ENCODE measurements around the gene THAP7. TPM values are rescaled to one million over a fixed set of nuclear protein-coding genes. Genes with fewer than 3 reads are reported as not detected.

THAP7 gene
- total and polyA plus RNA-seq, 2 of the 13 experiments (the other 11 are each of a cell fraction or from before 2014, with no cell fraction given), result 13.0 to 25.5 TPM

DNA sequence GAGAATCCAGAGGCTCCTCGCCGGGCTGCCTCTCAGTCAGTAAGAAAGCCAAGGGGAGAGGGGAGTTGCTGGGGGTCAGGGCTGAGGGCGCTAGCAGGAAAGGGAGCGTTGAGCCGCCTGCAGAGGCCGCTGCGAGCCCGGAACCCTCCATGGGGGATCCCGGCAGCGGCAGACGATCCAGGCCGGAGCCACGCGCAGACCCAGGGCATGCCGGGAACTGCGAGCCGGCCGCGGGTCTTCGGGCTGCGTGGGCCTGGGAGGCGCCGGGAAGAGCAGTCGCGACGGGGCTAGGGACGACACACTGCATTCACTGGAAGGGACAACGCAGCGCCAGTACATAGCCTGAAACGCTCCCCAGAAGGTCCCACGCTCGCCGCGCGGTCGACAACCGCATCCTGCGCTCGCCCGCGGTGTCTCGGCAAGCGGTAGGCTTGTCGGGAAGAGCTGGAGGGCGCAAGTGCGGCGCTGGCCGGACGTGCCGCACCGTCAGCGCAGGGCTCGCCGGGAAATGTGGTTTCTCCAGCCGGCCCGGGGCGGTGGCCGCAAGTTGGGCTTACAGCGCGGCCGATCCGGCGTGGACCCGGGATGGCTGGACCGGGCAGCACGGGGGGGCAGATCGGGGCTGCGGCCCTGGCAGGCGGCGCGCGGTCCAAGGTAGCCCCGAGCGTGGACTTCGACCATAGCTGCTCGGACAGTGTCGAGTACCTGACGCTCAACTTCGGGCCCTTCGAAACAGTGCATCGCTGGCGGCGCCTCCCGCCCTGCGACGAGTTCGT lies 19.9 kb downstream of the THAP7 start, which contains the start of gene LZTR1 (continued):
- TF ChIP-seq, protein P1, sequence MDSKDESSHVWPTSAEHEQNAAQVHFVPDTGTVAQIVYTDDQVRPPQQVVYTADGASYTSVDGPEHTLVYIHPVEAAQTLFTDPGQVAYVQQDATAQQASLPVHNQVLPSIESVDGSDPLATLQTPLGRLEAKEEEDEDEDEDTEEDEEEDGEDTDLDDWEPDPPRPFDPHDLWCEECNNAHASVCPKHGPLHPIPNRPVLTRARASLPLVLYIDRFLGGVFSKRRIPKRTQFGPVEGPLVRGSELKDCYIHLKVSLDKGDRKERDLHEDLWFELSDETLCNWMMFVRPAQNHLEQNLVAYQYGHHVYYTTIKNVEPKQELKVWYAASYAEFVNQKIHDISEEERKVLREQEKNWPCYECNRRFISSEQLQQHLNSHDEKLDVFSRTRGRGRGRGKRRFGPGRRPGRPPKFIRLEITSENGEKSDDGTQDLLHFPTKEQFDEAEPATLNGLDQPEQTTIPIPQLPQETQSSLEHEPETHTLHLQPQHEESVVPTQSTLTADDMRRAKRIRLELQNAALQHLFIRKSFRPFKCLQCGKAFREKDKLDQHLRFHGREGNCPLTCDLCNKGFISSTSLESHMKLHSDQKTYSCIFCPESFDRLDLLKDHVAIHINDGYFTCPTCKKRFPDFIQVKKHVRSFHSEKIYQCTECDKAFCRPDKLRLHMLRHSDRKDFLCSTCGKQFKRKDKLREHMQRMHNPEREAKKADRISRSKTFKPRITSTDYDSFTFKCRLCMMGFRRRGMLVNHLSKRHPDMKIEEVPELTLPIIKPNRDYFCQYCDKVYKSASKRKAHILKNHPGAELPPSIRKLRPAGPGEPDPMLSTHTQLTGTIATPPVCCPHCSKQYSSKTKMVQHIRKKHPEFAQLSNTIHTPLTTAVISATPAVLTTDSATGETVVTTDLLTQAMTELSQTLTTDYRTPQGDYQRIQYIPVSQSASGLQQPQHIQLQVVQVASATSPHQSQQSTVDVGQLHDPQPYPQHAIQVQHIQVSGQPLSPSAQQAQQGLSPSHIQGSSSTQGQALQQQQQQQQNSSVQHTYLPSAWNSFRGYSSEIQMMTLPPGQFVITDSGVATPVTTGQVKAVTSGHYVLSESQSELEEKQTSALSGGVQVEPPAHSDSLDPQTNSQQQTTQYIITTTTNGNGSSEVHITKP (CRISPR knock-in tag; IDR thresholded peaks at IDR 0.05; ENCODE audit: low read depth), result 0 out of 2 replicates have a peak, but pooled peaks have one; percentile 28
- TF ChIP-seq RFXANK (CRISPR knock-in tag; IDR thresholded peaks at IDR 0.05) (no peak), TOPORS (CRISPR knock-in tag; IDR thresholded peaks at IDR 0.05) (peak; percentile 94), EEA1 (CRISPR knock-in tag; IDR thresholded peaks at IDR 0.05; ENCODE audit: borderline replicate concordance) (peak; percentile 94; the same call in 1 of the 2 replicates), PRMT3 (CRISPR knock-in tag; IDR thresholded peaks at IDR 0.05; ENCODE audit: borderline replicate concordance, low read depth) (no peak; the same call in 1 of the 2 replicates), SMYD3 (CRISPR knock-in tag; IDR thresholded peaks at IDR 0.05) (peak; percentile 85; the same call in 1 of the 2 replicates), SP140L (CRISPR knock-in tag; IDR thresholded peaks at IDR 0.05; ENCODE audit: borderline replicate concordance) (0 out of 2 replicates have a peak, but pooled peaks have one; percentile 44), ZNF563 (CRISPR knock-in tag; IDR thresholded peaks at IDR 0.05) (peak; percentile 96), ZKSCAN8 (CRISPR knock-in tag; IDR thresholded peaks at IDR 0.05; ENCODE audit: borderline replicate concordance) (no peak; the same call in 1 of the 2 replicates), ZNF234 (CRISPR knock-in tag; conservative IDR thresholded peaks at IDR 0.05) (peak; percentile 92; the same call in 1 of the 2 replicates), ZNF615 (CRISPR knock-in tag; IDR thresholded peaks at IDR 0.05; ENCODE audit: borderline replicate concordance) (0 out of 2 replicates have a peak, but pooled peaks have one; percentile 81), PHF8 (CRISPR knock-in tag; IDR thresholded peaks at IDR 0.05) (peak; percentile 98), ZNF569 (CRISPR knock-in tag; IDR thresholded peaks at IDR 0.05; ENCODE audit: borderline replicate concordance) (no peak), ZBTB42 (CRISPR knock-in tag; IDR thresholded peaks at IDR 0.05) (no peak), ZNF451 (CRISPR knock-in tag; IDR thresholded peaks at IDR 0.05) (peak; percentile 89), ZKSCAN5 (CRISPR knock-in tag; IDR thresholded peaks at IDR 0.05) (no peak; the same call in 1 of the 2 replicates)
- TF ChIP-seq, protein P2, sequence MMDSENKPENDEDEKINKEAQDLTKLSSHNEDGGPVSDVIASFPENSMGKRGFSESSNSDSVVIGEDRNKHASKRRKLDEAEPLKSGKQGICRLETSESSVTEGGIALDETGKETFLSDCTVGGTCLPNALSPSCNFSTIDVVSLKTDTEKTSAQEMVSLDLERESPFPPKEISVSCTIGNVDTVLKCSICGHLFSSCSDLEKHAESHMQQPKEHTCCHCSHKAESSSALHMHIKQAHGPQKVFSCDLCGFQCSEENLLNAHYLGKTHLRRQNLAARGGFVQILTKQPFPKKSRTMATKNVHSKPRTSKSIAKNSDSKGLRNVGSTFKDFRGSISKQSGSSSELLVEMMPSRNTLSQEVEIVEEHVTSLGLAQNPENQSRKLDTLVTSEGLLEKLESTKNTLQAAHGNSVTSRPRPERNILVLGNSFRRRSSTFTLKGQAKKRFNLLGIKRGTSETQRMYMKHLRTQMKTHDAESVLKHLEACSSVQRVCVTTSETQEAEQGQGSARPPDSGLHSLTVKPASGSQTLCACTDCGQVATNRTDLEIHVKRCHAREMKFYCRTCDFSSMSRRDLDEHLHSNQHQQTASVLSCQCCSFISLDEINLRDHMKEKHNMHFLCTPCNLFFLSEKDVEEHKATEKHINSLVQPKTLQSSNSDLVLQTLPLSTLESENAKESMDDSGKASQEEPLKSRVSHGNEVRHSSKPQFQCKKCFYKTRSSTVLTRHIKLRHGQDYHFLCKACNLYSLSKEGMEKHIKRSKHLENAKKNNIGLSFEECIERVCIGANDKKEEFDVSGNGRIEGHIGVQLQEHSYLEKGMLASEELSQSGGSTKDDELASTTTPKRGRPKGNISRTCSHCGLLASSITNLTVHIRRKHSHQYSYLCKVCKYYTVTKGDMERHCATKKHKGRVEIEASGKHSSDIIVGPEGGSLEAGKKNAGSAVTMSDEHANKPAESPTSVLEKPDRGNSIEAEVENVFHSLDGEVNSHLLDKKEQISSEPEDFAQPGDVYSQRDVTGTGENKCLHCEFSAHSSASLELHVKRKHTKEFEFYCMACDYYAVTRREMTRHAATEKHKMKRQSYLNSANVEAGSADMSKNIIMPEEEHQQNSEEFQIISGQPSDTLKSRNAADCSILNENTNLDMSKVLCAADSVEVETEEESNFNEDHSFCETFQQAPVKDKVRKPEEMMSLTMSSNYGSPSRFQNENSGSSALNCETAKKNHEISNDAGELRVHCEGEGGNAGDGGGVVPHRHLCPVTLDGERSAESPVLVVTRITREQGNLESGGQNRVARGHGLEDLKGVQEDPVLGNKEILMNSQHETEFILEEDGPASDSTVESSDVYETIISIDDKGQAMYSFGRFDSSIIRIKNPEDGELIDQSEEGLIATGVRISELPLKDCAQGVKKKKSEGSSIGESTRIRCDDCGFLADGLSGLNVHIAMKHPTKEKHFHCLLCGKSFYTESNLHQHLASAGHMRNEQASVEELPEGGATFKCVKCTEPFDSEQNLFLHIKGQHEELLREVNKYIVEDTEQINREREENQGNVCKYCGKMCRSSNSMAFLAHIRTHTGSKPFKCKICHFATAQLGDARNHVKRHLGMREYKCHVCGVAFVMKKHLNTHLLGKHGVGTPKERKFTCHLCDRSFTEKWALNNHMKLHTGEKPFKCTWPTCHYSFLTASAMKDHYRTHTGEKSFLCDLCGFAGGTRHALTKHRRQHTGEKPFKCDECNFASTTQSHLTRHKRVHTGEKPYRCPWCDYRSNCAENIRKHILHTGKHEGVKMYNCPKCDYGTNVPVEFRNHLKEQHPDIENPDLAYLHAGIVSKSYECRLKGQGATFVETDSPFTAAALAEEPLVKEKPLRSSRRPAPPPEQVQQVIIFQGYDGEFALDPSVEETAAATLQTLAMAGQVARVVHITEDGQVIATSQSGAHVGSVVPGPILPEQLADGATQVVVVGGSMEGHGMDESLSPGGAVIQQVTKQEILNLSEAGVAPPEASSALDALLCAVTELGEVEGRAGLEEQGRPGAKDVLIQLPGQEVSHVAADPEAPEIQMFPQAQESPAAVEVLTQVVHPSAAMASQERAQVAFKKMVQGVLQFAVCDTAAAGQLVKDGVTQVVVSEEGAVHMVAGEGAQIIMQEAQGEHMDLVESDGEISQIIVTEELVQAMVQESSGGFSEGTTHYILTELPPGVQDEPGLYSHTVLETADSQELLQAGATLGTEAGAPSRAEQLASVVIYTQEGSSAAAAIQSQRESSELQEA (CRISPR knock-in tag; IDR thresholded peaks at IDR 0.05; ENCODE audit: not compliant biosample characterization), result peak; percentile 96
